Chondrocyte (in vitro differentiated cells): ENCODE measurements around the gene LHFPL3. TPM values are rescaled to one million over a fixed set of nuclear protein-coding genes. Genes with fewer than 3 reads are reported as not detected.

Experiments
- DNase-seq: peaks from one replicate; pipeline ENCODE4 v3.0.0; 2021; ENCODE audit warnings: mixed read lengths, low spot score
- H3K27ac Mint-ChIP-seq: one replicate; pipeline ENCODE4 v1.8.0; 2021; ENCODE audit warnings: mild to moderate bottlenecking, moderate library complexity, mixed read lengths; ENCODE audit not compliant: unreplicated experiment
- H3K27me3 Mint-ChIP-seq: 2 replicates; pipeline ENCODE4 v1.8.0; 2021; ENCODE audit warnings: low read depth, mixed read lengths
- H3K36me3 Mint-ChIP-seq: 2 replicates; pipeline ENCODE4 v1.8.0; 2021; ENCODE audit warnings: low read depth, mixed read lengths
- H3K4me1 Mint-ChIP-seq: 2 replicates; pipeline ENCODE4 v1.8.0; 2021; ENCODE audit warnings: low read depth, mild to moderate bottlenecking, mixed read lengths
- H3K4me3 Mint-ChIP-seq: one replicate; pipeline ENCODE4 v1.8.0; 2021; ENCODE audit warnings: mild to moderate bottlenecking, moderate library complexity, mixed read lengths; ENCODE audit not compliant: unreplicated experiment
- H3K9me3 Mint-ChIP-seq: 2 replicates; pipeline ENCODE4 v1.8.0; 2021; ENCODE audit warnings: low read depth, mixed read lengths
- CTCF ChIP-seq: fragments of 200-600 bp; sonication (generic); IDR thresholded peaks from 2 replicates; pipeline ENCODE4 v1.5.0; 2021; ENCODE audit warnings: antibody characterized with exemption, mild to moderate bottlenecking, moderate library complexity
- total RNA-seq: library from RNA; stranded (reverse); gene quantifications from 3 replicates; pipeline ENCODE4 v1.2.1, GENCODE V29; 2021

The LHFPL3 gene
- total RNA-seq, 1 donor from 2014 or later = not detected

- Mint-ChIP-seq H3K4me3 (no peak overlapping the region), H3K4me1 (no peaks in the 10 kb centered on the region), H3K36me3 (no peaks in the 10 kb centered on the region), H3K27ac (no peak overlapping the region), H3K9me3 (peaks cover 4% of the 10 kb centered on the region), H3K27me3 (no peaks in the 10 kb centered on the region)
- TF ChIP-seq CTCF = no peak
- DNase-seq = no peak
Observed at GRCh38 chr7:104453190-104453589, 124.8 kb downstream of the LHFPL3 start.

GRCh38 chr7:104458875-104459274, 130.5 kb downstream of the LHFPL3 start:
- no peaks in the 10 kb centered on the region for H3K36me3 Mint-ChIP-seq
- H3K9me3 Mint-ChIP-seq = peaks cover 32% of the 10 kb centered on the region
- H3K4me1 Mint-ChIP-seq = no peaks in the 10 kb centered on the region
- H3K27ac Mint-ChIP-seq = no peak overlapping the region
- DNase-seq = no peak
- no peaks in the 10 kb centered on the region for H3K27me3 Mint-ChIP-seq
- no peak overlapping the region for H3K4me3 Mint-ChIP-seq
- no peak for TF ChIP-seq CTCF

- no peak for TF ChIP-seq CTCF
- Mint-ChIP-seq H3K4me3 (no peak overlapping the region), H3K27me3 (peaks cover 9% of the 10 kb centered on the region), H3K27ac (no peak overlapping the region), H3K36me3 (no peaks in the 10 kb centered on the region), H3K9me3 (peaks cover 5% of the 10 kb centered on the region), H3K4me1 (no peaks in the 10 kb centered on the region)
- DNase-seq = no peak
Observed at GRCh38 chr7:104469166-104469820, 140.9 kb downstream of the LHFPL3 start.

GRCh38 chr7:104480529-104480928, 152.1 kb downstream of the LHFPL3 start:
- TF ChIP-seq CTCF = no peak
- no peak overlapping the region for H3K27ac Mint-ChIP-seq
- H3K4me3 Mint-ChIP-seq = no peak overlapping the region
- H3K36me3 Mint-ChIP-seq = no peaks in the 10 kb centered on the region
- H3K4me1 Mint-ChIP-seq = no peaks in the 10 kb centered on the region
- H3K9me3 Mint-ChIP-seq = no peaks in the 10 kb centered on the region
- DNase-seq = no peak
- H3K27me3 Mint-ChIP-seq = peaks cover 8% of the 10 kb centered on the region

- H3K4me1 Mint-ChIP-seq = no peaks in the 10 kb centered on the region
- H3K9me3 Mint-ChIP-seq = no peaks in the 10 kb centered on the region
- H3K27me3 Mint-ChIP-seq = peaks cover 8% of the 10 kb centered on the region
- no peak overlapping the region for H3K27ac Mint-ChIP-seq
- no peaks in the 10 kb centered on the region for H3K36me3 Mint-ChIP-seq
- no peak for TF ChIP-seq CTCF
- H3K4me3 Mint-ChIP-seq = no peak overlapping the region
- DNase-seq = no peak
Observed at GRCh38 chr7:104482362-104483037, 154.1 kb downstream of the LHFPL3 start.
